ENCODE measurements around the gene TIMM10B. TPM values are rescaled to one million over a fixed set of nuclear protein-coding genes. Genes with fewer than 3 reads are reported as not detected.

Gene TIMM10B
- total and polyA plus RNA-seq, 2 of the 13 experiments (the other 11 are each of a cell fraction or from before 2014, with no cell fraction given), result 34.9 to 39.5 TPM

GRCh38 chr11:6442441-6442840, 38.9 kb upstream of the TIMM10B start:
- H3K4me3 ChIP-seq (replicated peaks in 1 of 3; ENCODE audit: insufficient read depth in 1 of 3, low read depth in 2 of 3, low read length in 3 of 3), result no peak overlapping the region
- intact Hi-C loops (cut with micrococcal nuclease; ENCODE audit: unreplicated experiment) (loop anchor here (5.0 kb wide), 1 partner anchor 50 kb away; the partner anchor contains the start of gene SMPD1), in situ Hi-C loops (cut with HindIII; ENCODE audit: extremely low pct_ligation_motif_present, low pct_unique_long_range_greater_than_20kb) (loop anchor here (5.0 kb wide), 1 partner anchor 60 kb away; no protein-coding TSS in a partner anchor)
- H3K9me3 ChIP-seq (ENCODE audit: low read length), result no peaks in the 10 kb centered on the region
- H3K4me2 ChIP-seq (ENCODE audit: low read depth, low read length), result no peak overlapping the region
- ATAC-seq (no peak), DNase-seq (ENCODE audit: low spot score) (no peak), FAIRE-seq (no peak)
- no peak overlapping the region for H3K9ac ChIP-seq (ENCODE audit: insufficient read depth, low read depth, low read length)
- no peaks in the 10 kb centered on the region; a peak in 1 of 5 replicates for H3K27me3 ChIP-seq (ENCODE audit: control insufficient read depth in 1 of 2, insufficient read depth in 2 of 2, low read length in 2 of 2)
- H3K79me2 ChIP-seq (ENCODE audit: insufficient read depth, low read length), result no peaks in the 10 kb centered on the region
- ChIA-PET CTCF (ENCODE audit: low intra/inter-chr PET ratio, low total read pairs) (no interaction called here), POLR2A (interaction anchor here (1.4 to 2.7 kb wide), 2 partner anchors 26 to 55 kb away, joined by 4 to 14 read pairs; no protein-coding TSS in a partner anchor)
- no peak for TF ChIP-seq ZNF572 (CRISPR knock-in tag; IDR thresholded peaks at IDR 0.05)
- no peak for TF ChIP-seq FLYWCH1 (CRISPR knock-in tag; IDR thresholded peaks at IDR 0.05)
- TF ChIP-seq ZNF142 (CRISPR knock-in tag; IDR thresholded peaks at IDR 0.05), result no peak
- TF ChIP-seq ZNF282 (IDR thresholded peaks at IDR 0.05; ENCODE audit: partially characterized antibody), result no peak
- no peak for TF ChIP-seq ZC3H4 (CRISPR knock-in tag; IDR thresholded peaks at IDR 0.05; ENCODE audit: borderline replicate concordance)
- TF ChIP-seq ZGPAT (CRISPR knock-in tag; IDR thresholded peaks at IDR 0.05), result no peak
- TF ChIP-seq CREB3 (CRISPR knock-in tag; IDR thresholded peaks at IDR 0.05), result no peak
- TF ChIP-seq ZBTB20 (CRISPR knock-in tag; IDR thresholded peaks at IDR 0.05; ENCODE audit: borderline replicate concordance, low read depth), result no peak
- no peak for TF ChIP-seq STAT5B (CRISPR knock-in tag; IDR thresholded peaks at IDR 0.05)
- TF ChIP-seq POLR2AphosphoS5 (IDR thresholded peaks at IDR 0.05; ENCODE audit: low read depth, low read length), result no peak
- TF ChIP-seq ERF (CRISPR knock-in tag; IDR thresholded peaks at IDR 0.05), result no peak
- no peak for TF ChIP-seq ZNF720 (CRISPR knock-in tag; IDR thresholded peaks at IDR 0.05)
- TF ChIP-seq ZNF749 (CRISPR knock-in tag; IDR thresholded peaks at IDR 0.05; ENCODE audit: borderline replicate concordance), result no peak
- no peak for TF ChIP-seq ZNF615 (CRISPR knock-in tag; IDR thresholded peaks at IDR 0.05; ENCODE audit: borderline replicate concordance)
- no peak for TF ChIP-seq SUZ12 (IDR thresholded peaks at IDR 0.05; ENCODE audit: low read depth, low read length)
- WGBS (ENCODE audit: low lambda C conversion rate), result 71% methylated on average over 4 of the region's 4 CpGs
- H3K36me3 ChIP-seq (replicated peaks in 1 of 2; ENCODE audit: control insufficient read depth in 1 of 2, insufficient read depth in 2 of 2, low read length in 2 of 2), result no peaks in the 10 kb centered on the region
- no peaks in the 10 kb centered on the region for H4K20me1 ChIP-seq (ENCODE audit: insufficient read depth, low read length)
- BruUV-seq (replicated peaks), result no TSS peak
- H3K27ac ChIP-seq (ENCODE audit: extremely low read length, insufficient read depth, low read length), result no peak overlapping the region
- no peak overlapping the region for H2AFZ ChIP-seq (ENCODE audit: low read length)
- H3K4me1 ChIP-seq (ENCODE audit: insufficient read depth, low read length), result peaks cover 59% of the 10 kb centered on the region
